Large intestine (tissue), 3 donors: ENCODE results near the gene OR51G1. TPM values are rescaled to one million over a fixed set of nuclear protein-coding genes. Genes with fewer than 3 reads are reported as not detected.

Experiments
- DNase-seq, 2 donors: peaks; one replicate each; pipeline versions ENCODE4 v3.0.0 to v3.0.0-alpha.2; 2013
- H3K27ac ChIP-seq: one replicate; pipeline ENCODE4 v1.5.1; 2013; ENCODE audit warnings: low read length
- H3K27me3 ChIP-seq: 2 replicates; pipeline ENCODE4 v1.6.1; 2013; ENCODE audit warnings: low read length; ENCODE audit not compliant: control insufficient read depth, insufficient read depth
- H3K36me3 ChIP-seq: 2 replicates; pipeline ENCODE4 v1.6.1; 2013; ENCODE audit warnings: low read length; ENCODE audit not compliant: control insufficient read depth, insufficient read depth
- H3K4me1 ChIP-seq: one replicate; pipeline ENCODE4 v1.6.1; 2013; ENCODE audit warnings: low read length; ENCODE audit not compliant: control insufficient read depth, insufficient read depth
- H3K4me3 ChIP-seq: one replicate; pipeline ENCODE4 v1.5.1; 2013; ENCODE audit warnings: low read length
- H3K9me3 ChIP-seq: one replicate; pipeline ENCODE4 v1.6.1; 2013; ENCODE audit warnings: mild to moderate bottlenecking, low read depth, low read length, moderate library complexity; ENCODE audit not compliant: control insufficient read depth
- WGBS: methylation state at CpG from one replicate; pipeline ENCODE4 v1.1.5; 2013; ENCODE audit warnings: low lambda C conversion rate; ENCODE audit not compliant: insufficient coverage; 5-methylcytosine and 5-hydroxymethylcytosine counted together
- polyA plus RNA-seq: library from polyadenylated mRNA; unstranded; fragments of 120-200 nt; gene quantifications from one replicate; pipeline ENCODE4 v1.2.1, GENCODE V29; 2013

The OR51G1 gene
- polyA plus RNA-seq, 1 donor: not detected

DNA sequence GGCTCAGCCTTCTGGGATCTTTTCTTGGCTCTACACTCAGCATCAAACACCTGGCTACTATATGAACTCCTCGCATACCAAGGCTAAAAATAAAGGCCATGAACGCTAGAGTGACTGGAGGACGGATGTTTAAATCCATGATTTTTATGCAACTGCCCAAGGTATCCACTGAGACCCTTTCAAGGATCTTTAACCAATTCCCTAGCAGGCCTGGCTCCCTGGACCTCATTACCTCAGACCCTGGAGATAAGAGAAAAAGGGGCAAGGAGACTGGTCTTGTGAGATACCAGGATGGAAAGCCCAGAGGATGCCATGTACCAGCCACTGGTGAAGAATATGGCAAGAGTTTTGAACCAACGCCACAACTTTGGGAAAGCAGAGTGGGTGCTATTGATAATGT, 4.9 kb downstream of the OR51G1 start, which contains the start of gene OR51G2:
OR51G2 (minus strand) TSS at position 101 of the 400 bp plus-strand sequence. CDS start 3,687 bp downstream, outside the sequence.
- no CpG with 5 or more reads among the region's 4 CpGs for WGBS
- H3K36me3 ChIP-seq: no peaks in the 10 kb centered on the region
- no peak within 1 kb of the TSS for H3K4me3 ChIP-seq
- H3K9me3 ChIP-seq: no peaks in the 10 kb centered on the region
- DNase-seq: no peak
- H3K4me1 ChIP-seq: no peaks in the 10 kb centered on the region
- H3K27me3 ChIP-seq: no peaks in the 10 kb centered on the region
- H3K27ac ChIP-seq: no peak within 1 kb of the TSS

- Histone ChIP-seq H3K4me3 (no peak overlapping the region), H3K36me3 (no peaks in the 10 kb centered on the region), H3K27me3 (no peaks in the 10 kb centered on the region), H3K27ac (no peak overlapping the region), H3K4me1 (no peaks in the 10 kb centered on the region), H3K9me3 (no peaks in the 10 kb centered on the region)
- DNase-seq: no peak
Observed at GRCh38 chr11:4916581-4916980, 7.6 kb downstream of the OR51G1 start.

DNA sequence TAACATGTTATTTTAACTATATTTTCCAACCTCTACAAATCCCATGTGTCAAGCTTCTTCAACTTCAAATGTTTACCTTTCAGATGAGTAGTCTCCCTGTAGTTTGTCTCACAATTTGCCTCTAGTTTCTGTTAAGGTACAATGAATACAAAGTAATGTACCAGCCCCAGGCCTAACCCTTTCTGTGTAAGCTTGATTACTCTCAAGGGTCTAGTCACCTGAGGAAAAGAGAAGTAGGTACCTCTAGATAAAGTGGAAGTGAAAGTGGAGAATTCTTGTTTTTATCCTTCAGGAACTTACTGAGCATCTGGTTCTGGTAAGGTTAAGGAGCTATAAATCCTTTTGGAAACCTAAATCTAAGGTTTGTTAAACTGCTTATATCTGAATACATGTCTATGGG, 20.7 kb downstream of the OR51G1 start, which contains the start of gene OR51A7:
OR51A7 (plus strand) TSS at position 300 of the 400 bp plus-strand sequence. CDS start 3,587 bp downstream, outside the sequence.
- Histone ChIP-seq H3K27ac (no peak within 1 kb of the TSS), H3K9me3 (no peaks in the 10 kb centered on the region), H3K27me3 (no peaks in the 10 kb centered on the region), H3K4me1 (no peaks in the 10 kb centered on the region), H3K4me3 (no peak within 1 kb of the TSS), H3K36me3 (no peaks in the 10 kb centered on the region)
- DNase-seq: no peak

DNA sequence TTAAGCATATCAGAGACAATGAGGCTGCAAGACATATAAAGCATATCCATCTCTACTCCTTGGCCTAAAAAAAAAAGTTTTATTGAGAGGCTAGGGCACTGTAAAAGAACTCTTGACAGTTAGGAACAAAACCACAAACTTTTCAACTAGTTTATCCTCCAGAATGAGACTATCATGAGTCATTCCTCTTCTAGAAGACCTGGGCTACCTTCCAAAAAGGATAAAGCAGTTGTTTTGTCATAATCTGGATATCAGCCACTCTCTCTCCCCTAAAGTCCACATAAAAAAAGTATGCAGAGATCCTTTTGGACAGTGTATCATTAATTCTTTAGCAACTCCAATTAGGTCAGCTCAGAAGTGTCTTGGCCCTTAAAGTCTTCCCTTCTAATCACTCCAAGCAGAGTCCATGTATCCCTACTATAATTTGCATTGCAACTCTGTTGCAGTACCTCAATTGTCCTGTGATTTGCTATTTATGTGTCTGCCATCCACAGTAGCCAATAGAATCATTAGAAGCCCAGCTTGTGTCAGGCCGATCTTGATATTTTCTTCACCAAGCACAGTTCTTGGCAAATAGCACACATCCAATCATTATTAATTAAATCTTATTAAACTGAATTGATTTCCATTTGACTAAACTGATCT, 32.0 kb downstream of the OR51G1 start:
- H3K9me3 ChIP-seq: no peaks in the 10 kb centered on the region
- H3K4me3 ChIP-seq: no peak overlapping the region
- WGBS: no CpG with 5 or more reads among the region's 1 CpG
- no peaks in the 10 kb centered on the region for H3K27me3 ChIP-seq
- no peaks in the 10 kb centered on the region for H3K4me1 ChIP-seq
- no peaks in the 10 kb centered on the region for H3K36me3 ChIP-seq
- no peak overlapping the region for H3K27ac ChIP-seq
- DNase-seq: peak in 1 of 2 donors; percentile 0

GRCh38 chr11:4890279-4890678, 33.9 kb downstream of the OR51G1 start:
- 100% methylated on average over 1 of the region's 2 CpGs for WGBS
- H3K27me3 ChIP-seq: no peaks in the 10 kb centered on the region
- H3K9me3 ChIP-seq: no peaks in the 10 kb centered on the region
- H3K4me3 ChIP-seq: no peak overlapping the region
- H3K4me1 ChIP-seq: no peaks in the 10 kb centered on the region
- H3K36me3 ChIP-seq: no peaks in the 10 kb centered on the region
- H3K27ac ChIP-seq: no peak overlapping the region
- no peak for DNase-seq

GRCh38 chr11:4887591-4887990, 36.5 kb downstream of the OR51G1 start:
- Histone ChIP-seq H3K27me3 (no peaks in the 10 kb centered on the region), H3K9me3 (no peaks in the 10 kb centered on the region), H3K4me3 (no peak overlapping the region), H3K36me3 (no peaks in the 10 kb centered on the region), H3K27ac (no peak overlapping the region), H3K4me1 (no peaks in the 10 kb centered on the region)
- WGBS: 0% methylated on average over 1 of the region's 1 CpG
- DNase-seq: no peak

DNA sequence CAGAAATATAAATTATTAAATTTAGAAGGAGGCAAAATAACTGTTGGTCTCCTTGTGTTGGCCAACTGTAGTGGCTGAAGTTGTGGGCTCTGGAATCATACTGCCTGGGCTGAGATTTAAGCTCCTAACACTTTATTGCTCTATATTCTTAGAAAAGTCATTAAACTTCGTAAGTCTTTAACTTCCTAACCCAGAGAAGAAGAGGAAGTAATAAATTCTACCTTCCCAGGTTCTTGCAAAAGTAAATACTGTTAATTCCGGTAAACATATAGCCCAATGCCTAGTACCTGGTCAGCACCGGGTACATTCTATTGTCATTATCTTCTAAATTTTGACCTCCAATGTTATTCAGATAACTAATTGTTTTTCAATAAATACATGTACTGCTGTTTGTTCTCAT, 38.0 kb downstream of the OR51G1 start:
- no peak overlapping the region for H3K4me3 ChIP-seq
- 33% methylated on average over 1 of the region's 3 CpGs for WGBS
- H3K36me3 ChIP-seq: no peaks in the 10 kb centered on the region
- no peak overlapping the region for H3K27ac ChIP-seq
- no peaks in the 10 kb centered on the region for H3K4me1 ChIP-seq
- H3K27me3 ChIP-seq: no peaks in the 10 kb centered on the region
- no peaks in the 10 kb centered on the region for H3K9me3 ChIP-seq
- DNase-seq: no peak

DNA sequence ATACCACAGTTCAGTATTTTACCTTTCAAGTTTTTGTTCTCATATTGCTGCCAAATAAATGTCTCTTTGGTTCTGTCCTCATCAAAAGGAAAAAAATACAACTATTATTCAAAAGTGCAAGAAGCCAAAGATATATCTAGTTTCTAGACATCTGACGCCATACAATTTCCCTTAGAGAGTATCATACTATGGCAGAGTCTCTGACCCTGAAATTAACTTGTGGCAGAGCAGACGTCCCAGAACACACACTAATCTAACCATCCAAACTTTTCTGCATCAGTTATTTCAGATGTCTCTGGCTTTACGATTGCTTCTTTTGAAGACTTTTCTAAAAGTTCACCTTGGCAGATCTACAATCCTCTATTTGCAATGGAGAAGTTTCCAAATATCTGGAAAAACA, 39.8 kb downstream of the OR51G1 start:
- Histone ChIP-seq H3K27me3 (no peaks in the 10 kb centered on the region), H3K4me3 (no peak overlapping the region), H3K4me1 (no peaks in the 10 kb centered on the region), H3K9me3 (no peaks in the 10 kb centered on the region), H3K36me3 (no peaks in the 10 kb centered on the region), H3K27ac (no peak overlapping the region)
- DNase-seq: no peak
- WGBS: 79% methylated on average over 2 of the region's 3 CpGs

GRCh38 chr11:4882543-4882942, 41.6 kb downstream of the OR51G1 start:
- H3K4me3 ChIP-seq: no peak overlapping the region
- no peaks in the 10 kb centered on the region for H3K27me3 ChIP-seq
- DNase-seq: no peak
- H3K36me3 ChIP-seq: no peaks in the 10 kb centered on the region
- H3K4me1 ChIP-seq: no peaks in the 10 kb centered on the region
- H3K9me3 ChIP-seq: no peaks in the 10 kb centered on the region
- WGBS: 82% methylated on average over 3 of the region's 5 CpGs
- H3K27ac ChIP-seq: no peak overlapping the region

- WGBS: no CpG with 5 or more reads among the region's 8 CpGs
- Histone ChIP-seq H3K4me1 (no peaks in the 10 kb centered on the region), H3K27ac (no peak within 1 kb of the TSS), H3K36me3 (no peaks in the 10 kb centered on the region), H3K27me3 (no peaks in the 10 kb centered on the region), H3K9me3 (no peaks in the 10 kb centered on the region), H3K4me3 (no peak within 1 kb of the TSS)
- no peak for DNase-seq
Observed at GRCh38 chr11:4881860-4882500, 42.2 kb downstream of the OR51G1 start, which contains the start of gene OR51T1. Gene OR51T1, plus strand, starts transcription at chr11:4881900. Its CDS starts 0 bp downstream, at chr11:4881900.

GRCh38 chr11:4881188-4881587, 43.0 kb downstream of the OR51G1 start:
- Histone ChIP-seq H3K4me3 (no peak overlapping the region), H3K27ac (no peak overlapping the region), H3K9me3 (no peaks in the 10 kb centered on the region), H3K4me1 (no peaks in the 10 kb centered on the region), H3K36me3 (no peaks in the 10 kb centered on the region), H3K27me3 (no peaks in the 10 kb centered on the region)
- no peak for DNase-seq
- WGBS: 100% methylated on average over 2 of the region's 4 CpGs
